Measurements from ENCODE around the gene SLIT1.
A peak's percentile ranks its signal among the peaks of the same experiment; 100 is the strongest.

SLIT1 gene

DNA sequence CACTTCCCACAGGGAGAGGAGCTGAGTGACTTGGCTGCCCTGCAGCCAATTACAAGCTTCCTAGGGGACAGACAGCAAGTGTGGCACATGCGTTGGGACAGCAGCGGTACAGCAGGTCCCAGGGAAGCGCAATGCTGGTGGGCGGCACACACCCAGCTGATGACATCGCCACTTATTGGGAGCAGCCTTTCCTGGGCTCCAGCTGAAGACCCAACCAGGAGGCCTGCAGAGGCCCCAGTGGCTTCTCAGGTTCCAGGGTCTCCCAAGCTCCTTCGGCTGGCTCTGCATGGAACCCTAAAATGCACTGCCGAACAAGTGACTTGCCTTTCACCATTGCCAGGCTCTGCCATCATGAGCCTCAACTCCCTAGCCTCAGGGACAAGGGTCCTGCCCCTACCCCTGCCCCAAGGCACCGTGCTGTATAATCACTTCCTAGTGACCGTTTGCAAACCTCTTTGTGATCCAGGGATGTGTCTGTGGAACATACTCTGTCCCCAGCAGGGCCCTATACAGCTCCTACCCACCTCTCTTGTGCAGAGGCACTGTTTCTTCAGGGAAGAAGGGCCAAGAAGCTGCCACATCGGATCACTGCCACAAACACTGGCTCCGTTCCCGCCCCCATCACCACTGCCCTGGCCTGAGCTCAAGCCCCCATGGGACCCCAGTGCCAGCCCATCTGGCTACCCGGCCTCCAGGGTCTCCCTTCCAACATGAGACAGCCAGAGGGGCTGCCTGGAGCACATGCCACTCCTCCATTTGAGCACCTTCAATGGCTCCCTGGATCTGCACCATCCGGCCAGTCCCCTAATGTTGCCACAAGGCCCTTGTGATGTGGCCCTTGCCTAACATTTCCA, 19.3 kb upstream of the SLIT1 start:
- DNase-seq (ENCODE audit: low read depth in 2 of 2) = no peak
- no peak overlapping the region for H3K4me3 ChIP-seq (replicated peaks in 1 of 2; ENCODE audit: low read depth in 2 of 2, low read length in 2 of 2)
- TF ChIP-seq, protein P1, sequence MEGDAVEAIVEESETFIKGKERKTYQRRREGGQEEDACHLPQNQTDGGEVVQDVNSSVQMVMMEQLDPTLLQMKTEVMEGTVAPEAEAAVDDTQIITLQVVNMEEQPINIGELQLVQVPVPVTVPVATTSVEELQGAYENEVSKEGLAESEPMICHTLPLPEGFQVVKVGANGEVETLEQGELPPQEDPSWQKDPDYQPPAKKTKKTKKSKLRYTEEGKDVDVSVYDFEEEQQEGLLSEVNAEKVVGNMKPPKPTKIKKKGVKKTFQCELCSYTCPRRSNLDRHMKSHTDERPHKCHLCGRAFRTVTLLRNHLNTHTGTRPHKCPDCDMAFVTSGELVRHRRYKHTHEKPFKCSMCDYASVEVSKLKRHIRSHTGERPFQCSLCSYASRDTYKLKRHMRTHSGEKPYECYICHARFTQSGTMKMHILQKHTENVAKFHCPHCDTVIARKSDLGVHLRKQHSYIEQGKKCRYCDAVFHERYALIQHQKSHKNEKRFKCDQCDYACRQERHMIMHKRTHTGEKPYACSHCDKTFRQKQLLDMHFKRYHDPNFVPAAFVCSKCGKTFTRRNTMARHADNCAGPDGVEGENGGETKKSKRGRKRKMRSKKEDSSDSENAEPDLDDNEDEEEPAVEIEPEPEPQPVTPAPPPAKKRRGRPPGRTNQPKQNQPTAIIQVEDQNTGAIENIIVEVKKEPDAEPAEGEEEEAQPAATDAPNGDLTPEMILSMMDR (IDR thresholded peaks at IDR 0.05; ENCODE audit: low read depth, low read length) = no peak

DNA sequence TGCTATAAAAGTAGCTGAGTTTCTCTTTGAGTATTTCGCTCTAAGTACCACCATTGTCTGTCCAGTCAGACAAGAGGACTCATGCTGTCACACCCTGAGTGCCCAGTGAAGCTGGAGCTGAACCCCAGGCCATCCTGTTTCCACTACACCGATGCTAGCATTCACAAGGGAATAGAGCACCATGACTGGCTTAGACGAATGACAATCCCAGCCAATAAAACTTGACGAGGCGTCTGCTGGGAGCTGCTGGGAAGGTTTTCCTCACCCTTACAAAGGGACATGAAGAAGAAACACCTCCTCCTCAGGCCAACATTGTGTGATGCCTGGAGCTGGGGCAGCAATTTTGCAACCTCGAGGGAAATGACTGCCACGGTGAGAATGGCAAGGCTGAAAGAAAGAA, 17.5 kb upstream of the SLIT1 start:
- TF ChIP-seq, protein P1 (IDR thresholded peaks at IDR 0.05; ENCODE audit: low read depth, low read length) = no peak
- no peak overlapping the region for H3K4me3 ChIP-seq (replicated peaks in 1 of 2; ENCODE audit: low read depth in 2 of 2, low read length in 2 of 2)
- DNase-seq (ENCODE audit: low read depth in 2 of 2) = no peak

DNA sequence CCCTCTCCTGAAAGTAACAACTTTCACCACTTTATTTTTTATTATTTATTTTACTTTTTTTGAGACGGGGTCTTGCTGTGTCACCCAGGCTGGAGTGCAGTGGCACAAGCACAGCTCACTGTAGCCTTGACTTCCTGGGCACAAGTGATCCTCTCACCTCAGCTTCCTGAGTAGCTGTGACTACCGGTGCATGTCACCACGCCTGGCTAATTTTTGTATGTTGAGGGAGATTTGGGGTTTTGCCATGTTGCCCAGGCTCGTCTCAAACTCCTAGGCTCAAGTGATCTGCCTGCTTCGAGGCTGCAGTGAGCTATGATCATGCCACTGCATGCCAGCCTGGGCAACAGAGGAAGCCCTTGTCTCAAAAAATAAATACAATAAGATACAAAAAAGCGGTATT, 14.9 kb upstream of the SLIT1 start:
- no peak overlapping the region for H3K4me3 ChIP-seq (replicated peaks in 1 of 2; ENCODE audit: low read depth in 2 of 2, low read length in 2 of 2)
- TF ChIP-seq, protein P1 (IDR thresholded peaks at IDR 0.05; ENCODE audit: low read depth, low read length) = no peak
- no peak for DNase-seq (ENCODE audit: low read depth in 2 of 2)

DNA sequence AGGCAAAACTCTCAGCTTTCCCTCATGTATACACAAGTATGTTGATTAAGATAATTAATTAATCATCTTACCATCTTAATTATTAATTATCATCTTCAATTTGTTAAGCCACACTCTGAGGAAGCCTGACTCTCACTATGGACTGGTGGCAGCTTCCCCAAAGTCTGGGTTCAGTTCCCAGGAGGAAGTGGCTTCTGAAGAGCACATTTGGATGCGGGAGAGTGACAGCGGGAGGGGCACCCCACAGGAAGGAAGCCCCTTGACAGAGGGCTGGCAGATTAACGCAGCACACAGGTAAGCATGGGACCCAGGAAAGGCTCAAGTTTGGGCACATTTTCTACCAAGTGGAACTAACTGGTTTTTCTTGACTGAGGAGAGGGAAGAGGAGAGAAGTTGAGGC, 13.4 kb upstream of the SLIT1 start:
- DNase-seq (ENCODE audit: low read depth in 2 of 2) = no peak
- no peak overlapping the region for H3K4me3 ChIP-seq (replicated peaks in 1 of 2; ENCODE audit: low read depth in 2 of 2, low read length in 2 of 2)
- TF ChIP-seq, protein P1 (IDR thresholded peaks at IDR 0.05; ENCODE audit: low read depth, low read length) = no peak

DNA sequence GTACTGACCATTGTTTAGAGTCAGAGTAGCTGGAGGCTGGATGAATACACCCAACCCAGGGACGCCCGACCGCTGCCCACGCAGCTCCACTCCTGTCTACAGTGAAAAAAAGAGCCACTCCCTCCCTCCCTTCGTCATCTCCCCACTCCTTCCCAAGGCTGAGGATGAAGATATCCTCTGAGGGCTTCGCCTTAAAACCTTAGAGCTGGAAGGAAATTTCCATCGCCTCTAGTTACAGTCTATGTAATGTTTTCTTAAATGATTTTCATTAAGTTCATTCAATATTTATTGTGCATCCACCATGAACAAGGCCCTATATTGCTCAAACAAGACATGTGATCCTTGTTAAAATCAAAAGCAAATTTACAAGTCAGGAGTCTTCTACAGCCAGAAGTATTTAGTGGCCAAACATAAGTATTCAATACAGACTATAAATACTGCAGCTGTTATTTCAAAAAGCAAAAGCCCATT, 11.3 kb upstream of the SLIT1 start:
- TF ChIP-seq, protein P1 (IDR thresholded peaks at IDR 0.05; ENCODE audit: low read depth, low read length) = no peak
- DNase-seq (ENCODE audit: low read depth in 2 of 2) = no peak
- H3K4me3 ChIP-seq (replicated peaks in 1 of 2; ENCODE audit: low read depth in 2 of 2, low read length in 2 of 2) = no peak overlapping the region

DNA sequence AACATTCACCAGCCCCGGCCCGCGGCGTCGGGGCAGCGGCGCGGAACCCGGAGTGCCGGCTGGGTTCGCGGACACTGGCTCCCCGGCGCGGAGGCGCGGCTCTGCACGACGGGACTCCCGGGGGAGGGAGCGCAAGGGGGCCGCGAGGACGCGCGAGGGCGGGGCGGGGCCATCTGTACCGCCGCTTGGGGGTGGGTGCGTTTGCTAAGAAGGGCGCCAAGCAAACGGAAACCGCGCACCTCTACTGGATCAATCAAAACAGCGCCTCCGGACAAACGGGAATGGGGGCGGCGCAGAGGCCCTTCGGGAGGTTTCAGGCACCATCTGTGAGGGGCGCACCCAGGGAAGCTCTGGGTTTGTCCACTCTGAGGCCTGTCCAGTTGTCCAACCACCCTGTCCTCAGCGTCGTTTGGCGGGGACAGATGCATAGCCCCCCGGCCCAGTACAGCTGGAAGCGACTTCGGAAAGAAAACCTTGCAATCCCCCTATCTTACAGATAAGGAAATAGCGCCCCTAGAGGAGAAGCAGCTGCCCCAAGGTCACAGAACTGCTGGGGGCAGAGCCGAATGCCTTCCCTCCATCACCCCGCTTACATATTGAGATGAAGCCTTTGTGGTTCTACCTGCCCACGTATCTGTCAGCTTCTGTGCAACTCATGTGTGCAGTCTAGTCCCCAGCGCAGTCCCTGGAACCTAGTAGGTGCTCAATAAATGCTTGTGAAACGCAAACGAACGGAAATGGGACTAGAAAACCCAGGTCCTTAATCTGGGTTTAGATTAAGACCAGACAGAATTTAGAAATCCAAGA, 10.7 kb upstream of the SLIT1 start:
- TF ChIP-seq, protein P1 (IDR thresholded peaks at IDR 0.05; ENCODE audit: low read depth, low read length) = peak; percentile 73
- DNase-seq (ENCODE audit: low read depth in 2 of 2) = peak; percentile 50 to 62
- H3K4me3 ChIP-seq (replicated peaks in 1 of 2; ENCODE audit: low read depth in 2 of 2, low read length in 2 of 2) = peak overlapping the region; percentile 41 to 43
